HCT116 (cell line): ENCODE results near the gene NOP53.
A peak's percentile ranks its signal among the peaks of the same experiment; 100 is the strongest.

Source experiments
- CTCF ChIP-seq, 3 experiments: fragments of 200-600 bp in 1 of 3; sonication (generic) in 1 of 3; IDR thresholded peaks in 2 of 3; conservative IDR thresholded peaks in 1 of 3; 2 replicates each; pipeline ENCODE4 v1.5.1; 2012 to 2017; ENCODE audit warnings: low read depth in 2 of 3, low read length in 2 of 3, antibody characterized with exemption in 1 of 3, borderline replicate concordance in 1 of 3, control low read depth in 1 of 3, mild to moderate bottlenecking in 1 of 3, mixed read lengths in 1 of 3, mixed run types in 1 of 3, moderate library complexity in 1 of 3; ENCODE audit not compliant: insufficient read depth in 1 of 3
- EZH2 ChIP-seq: fragments of 200-600 bp; sonication (generic); IDR thresholded peaks from 2 replicates; pipeline ENCODE4 v1.6.1; 2017; ENCODE audit warnings: antibody characterized with exemption, mixed run types
- POLR2A ChIP-seq: IDR thresholded peaks from 2 replicates; pipeline ENCODE4 v1.7.0; 2011; ENCODE audit warnings: borderline replicate concordance; ENCODE audit not compliant: insufficient read depth, insufficient read length; ENCODE audit errors: extremely low read depth
- POLR2AphosphoS5 ChIP-seq: IDR thresholded peaks from 2 replicates; pipeline ENCODE4 v1.6.1; 2011; ENCODE audit warnings: mild to moderate bottlenecking, low read depth, low read length, moderate library complexity
- REST ChIP-seq: IDR thresholded peaks from 2 replicates; pipeline ENCODE4 v1.6.1; 2012; ENCODE audit warnings: low read depth
- SIN3A ChIP-seq: IDR thresholded peaks from 2 replicates; pipeline ENCODE4 v1.6.1; 2012; ENCODE audit warnings: low read depth
- SP1 ChIP-seq: IDR thresholded peaks from 2 replicates; pipeline ENCODE4 v1.6.1; 2012; ENCODE audit warnings: low read depth
- YY1 ChIP-seq: IDR thresholded peaks from 2 replicates; pipeline ENCODE4 v1.6.1; 2011; ENCODE audit warnings: low read length, low read depth, moderate library complexity, mild to moderate bottlenecking; ENCODE audit not compliant: insufficient replicate concordance; ENCODE audit errors: extremely low read depth

GRCh38 chr19:47699360-47699917, 45.9 kb upstream of the NOP53 start:
- no peak for TF ChIP-seq SIN3A
- TF ChIP-seq CTCF (IDR thresholded peaks at IDR 0.05 in 2 of 3, conservative IDR thresholded peaks at IDR 0.05 in 1 of 3; ENCODE audit: borderline replicate concordance in 1 of 3, insufficient read depth in 1 of 3, low read depth in 2 of 3, low read length in 2 of 3) = peak; percentile 61 to 95 (median 86); a peak in 5 of 6 replicates
- TF ChIP-seq POLR2AphosphoS5 = no peak
- no peak for TF ChIP-seq SP1
- no peak for TF ChIP-seq POLR2A
- no peak for TF ChIP-seq REST
- no peak for TF ChIP-seq EZH2
- TF ChIP-seq YY1 = no peak
